ENCODE data around the gene FEN1.

Gene FEN1

GRCh38 chr11:61756452-61757212 lies 36.1 kb upstream of the FEN1 start:
- peak in 1 of 3 donors; percentile 14 for DNase-seq (ENCODE audit: low read depth in 3 of 3, low spot score in 1 of 3)

GRCh38 chr11:61757213-61757862 lies 35.4 kb upstream of the FEN1 start:
- no peak for DNase-seq (ENCODE audit: low read depth in 3 of 3, low spot score in 1 of 3)

- no peak for DNase-seq (ENCODE audit: low read depth in 3 of 3, low spot score in 1 of 3)
These were observed 31.8 kb upstream of the FEN1 start for GRCh38 chr11:61760946-61761345.

GRCh38 chr11:61761440-61762222 lies 31.1 kb upstream of the FEN1 start:
- DNase-seq (ENCODE audit: low read depth in 3 of 3, low spot score in 1 of 3) = no peak

GRCh38 chr11:61762223-61762615 lies 30.5 kb upstream of the FEN1 start:
- DNase-seq (ENCODE audit: low read depth in 3 of 3, low spot score in 1 of 3) = no peak

- no peak for DNase-seq (ENCODE audit: low read depth in 3 of 3, low spot score in 1 of 3)
These were observed 29.9 kb upstream of the FEN1 start for GRCh38 chr11:61762798-61763197.

GRCh38 chr11:61763930-61764605 lies 28.6 kb upstream of the FEN1 start:
- DNase-seq (ENCODE audit: low read depth in 3 of 3, low spot score in 1 of 3) = no peak

- DNase-seq (ENCODE audit: low read depth in 3 of 3, low spot score in 1 of 3) = no peak
These were observed 28.0 kb upstream of the FEN1 start for GRCh38 chr11:61764606-61765260.

- no peak for DNase-seq (ENCODE audit: low read depth in 3 of 3, low spot score in 1 of 3)
These were observed 27.0 kb upstream of the FEN1 start for GRCh38 chr11:61765550-61766253.

- no peak for DNase-seq (ENCODE audit: low read depth in 3 of 3, low spot score in 1 of 3)
These were observed 26.3 kb upstream of the FEN1 start for GRCh38 chr11:61766353-61766841.

- no peak for DNase-seq (ENCODE audit: low read depth in 3 of 3, low spot score in 1 of 3)
These were observed 24.2 kb upstream of the FEN1 start for GRCh38 chr11:61768376-61769076.

- DNase-seq (ENCODE audit: low read depth in 3 of 3, low spot score in 1 of 3) = no peak
These were observed 23.4 kb upstream of the FEN1 start for GRCh38 chr11:61769169-61769920.

GRCh38 chr11:61769946-61770683 lies 22.6 kb upstream of the FEN1 start:
- no peak for DNase-seq (ENCODE audit: low read depth in 3 of 3, low spot score in 1 of 3)

GRCh38 chr11:61771195-61771894 lies 21.4 kb upstream of the FEN1 start:
- DNase-seq (ENCODE audit: low read depth in 3 of 3, low spot score in 1 of 3) = no peak

GRCh38 chr11:61771985-61772455 lies 20.7 kb upstream of the FEN1 start:
- no peak for DNase-seq (ENCODE audit: low read depth in 3 of 3, low spot score in 1 of 3)

- DNase-seq (ENCODE audit: low read depth in 3 of 3, low spot score in 1 of 3) = no peak
These were observed 19.4 kb upstream of the FEN1 start for GRCh38 chr11:61773356-61773755.

- DNase-seq (ENCODE audit: low read depth in 3 of 3, low spot score in 1 of 3) = no peak
These were observed 18.9 kb upstream of the FEN1 start for GRCh38 chr11:61773809-61774208.
